DOHH2 (cell line): Measurements from ENCODE around the gene CD72.

ENCODE experiments used
- CTCF ChIP-seq: fragments of 200-600 bp; sonication (generic); IDR thresholded peaks from one replicate; pipeline ENCODE4 v1.5.1; 2014; ENCODE audit warnings: antibody characterized with exemption, mild to moderate bottlenecking, low read depth, low read length; ENCODE audit not compliant: poor library complexity, severe bottlenecking
- EZH2phosphoT487 ChIP-seq: fragments of 200-600 bp; sonication (generic); IDR thresholded peaks from 2 replicates; pipeline ENCODE4 v1.6.1; 2017; ENCODE audit warnings: borderline replicate concordance, mild to moderate bottlenecking, antibody characterized with exemption, low read length, moderate library complexity, mixed read lengths

- TF ChIP-seq CTCF (no peak), EZH2phosphoT487 (no peak)
These were observed 43.6 kb downstream of the CD72 start for GRCh38 chr9:35574578-35575122.
